Uterus (tissue), 2 donors: ENCODE measurements around the gene ADAMTS14.

Experiments used
- CTCF ChIP-seq, 4 experiments: fragments of 200-600 bp in 2 of 4; fragments of 450-650 bp in 2 of 4; sonication (generic) in 2 of 4; IDR thresholded peaks; one replicate each; pipeline ENCODE4 v1.5.1; 2016 to 2019; ENCODE audit warnings: antibody characterized with exemption in 4 of 4, mild to moderate bottlenecking in 2 of 4, moderate library complexity in 1 of 4
- POLR2A ChIP-seq, 2 donors: fragments of 450-650 bp; IDR thresholded peaks; one replicate each; pipeline ENCODE4 v1.6.1; 2016; ENCODE audit warnings: antibody characterized with exemption in 2 of 2, mild to moderate bottlenecking in 1 of 2, moderate library complexity in 1 of 2

- TF ChIP-seq CTCF (IDR thresholded peaks at IDR 0.05) (no peak), POLR2A (IDR thresholded peaks at IDR 0.05) (no peak)
Observed at GRCh38 chr10:70672165-70673042, at the start of gene ADAMTS14.
